Measurements from ENCODE around the gene SMG1. TPM values are rescaled to one million over a fixed set of nuclear protein-coding genes. Genes with fewer than 3 reads are reported as not detected.

SMG1 gene
- total RNA-seq: 17.9 and 20.7 TPM in 2 replicates

DNA sequence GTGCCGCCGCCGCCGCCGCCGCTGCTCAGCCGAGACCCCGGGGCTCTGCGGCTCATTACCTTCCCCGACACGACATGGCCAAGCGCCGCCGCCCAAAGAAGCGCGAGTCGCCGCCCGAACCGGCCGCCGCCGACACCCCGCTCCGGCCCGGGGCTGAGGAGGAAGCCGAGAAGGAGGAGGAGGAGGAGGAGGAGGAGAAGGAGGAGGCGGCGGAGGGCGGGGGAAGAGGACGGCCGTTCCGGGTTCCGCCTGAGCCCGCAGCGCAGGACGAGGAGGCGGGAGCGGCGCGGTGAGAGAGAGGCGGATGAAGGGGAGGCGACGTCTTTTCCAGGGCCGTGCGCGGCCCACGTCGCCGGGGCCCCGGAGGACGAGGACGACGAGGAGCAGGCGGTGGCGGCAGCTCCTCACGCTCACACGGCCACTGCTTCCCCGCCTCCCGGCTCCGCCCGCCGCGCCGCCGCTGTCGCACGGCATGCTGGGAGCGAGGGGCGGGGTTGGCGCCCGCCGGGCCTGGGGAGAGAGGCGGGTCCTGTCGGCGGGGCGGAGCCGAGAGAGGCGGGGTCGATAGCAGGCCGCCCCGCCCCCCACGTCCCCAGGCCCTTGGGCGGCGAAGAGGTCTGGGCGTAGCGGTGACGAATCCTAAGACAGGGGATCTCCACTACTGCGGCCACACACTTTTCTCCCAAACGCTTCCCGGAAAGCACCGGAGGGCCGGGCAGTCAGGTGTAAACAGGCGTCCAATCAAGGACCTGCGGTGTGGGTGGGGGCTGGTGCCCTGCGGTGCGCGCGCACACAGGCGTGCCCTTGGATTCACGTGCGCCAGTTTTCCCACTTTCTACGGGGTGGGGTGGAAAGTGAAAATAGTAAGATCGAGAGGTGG, at the start of gene SMG1:
Gene SMG1 (minus strand): TSS at position 423 of the 880 bp plus-strand sequence. CDS start 367 bp downstream, at position 56.

DNA sequence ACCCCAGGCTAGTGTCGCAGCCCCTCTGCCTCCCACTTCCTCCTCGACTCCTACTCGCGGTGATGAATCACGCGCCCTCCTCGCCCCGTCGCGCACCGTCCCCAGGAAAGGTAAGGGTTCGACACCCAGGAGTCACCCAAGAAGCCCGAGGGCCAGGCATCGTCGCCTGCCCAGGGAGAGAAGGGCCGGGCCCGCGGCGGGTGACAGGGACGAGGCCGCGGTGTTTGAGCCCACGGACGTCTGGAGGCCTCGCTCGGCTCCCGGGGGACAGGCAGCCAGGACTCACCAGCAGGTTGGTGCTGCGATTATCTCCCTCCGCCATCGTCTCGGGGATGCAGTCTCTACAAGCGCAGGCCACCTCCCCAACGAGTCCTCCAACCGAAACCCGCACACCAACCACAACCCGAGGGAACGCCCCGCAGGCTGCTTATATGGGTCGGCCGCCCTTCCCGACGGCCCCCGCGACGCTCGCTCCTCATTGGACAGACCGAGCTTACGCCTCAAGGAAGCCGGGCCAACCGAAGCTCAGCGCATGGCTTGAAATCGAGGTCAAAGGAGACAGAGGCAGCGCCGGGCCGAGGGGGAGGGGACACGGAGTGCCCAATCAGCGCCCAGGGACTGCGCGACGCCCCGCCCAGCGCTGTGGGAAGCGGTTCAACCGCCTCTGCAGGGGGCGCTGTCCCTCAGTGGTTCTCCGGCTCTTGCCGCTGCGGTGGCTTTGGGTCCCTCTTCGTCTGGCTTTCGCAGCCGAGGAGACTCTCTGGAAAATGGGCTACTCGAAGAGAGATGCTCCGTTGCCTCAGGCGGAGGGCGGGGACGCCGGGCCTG, 124.8 kb downstream of the SMG1 start, which contains the start of gene ARL6IP1:
Gene ARL6IP1 (minus strand): TSS at position 405 of the 828 bp plus-strand sequence. CDS start 83 bp downstream, at position 322.

DNA sequence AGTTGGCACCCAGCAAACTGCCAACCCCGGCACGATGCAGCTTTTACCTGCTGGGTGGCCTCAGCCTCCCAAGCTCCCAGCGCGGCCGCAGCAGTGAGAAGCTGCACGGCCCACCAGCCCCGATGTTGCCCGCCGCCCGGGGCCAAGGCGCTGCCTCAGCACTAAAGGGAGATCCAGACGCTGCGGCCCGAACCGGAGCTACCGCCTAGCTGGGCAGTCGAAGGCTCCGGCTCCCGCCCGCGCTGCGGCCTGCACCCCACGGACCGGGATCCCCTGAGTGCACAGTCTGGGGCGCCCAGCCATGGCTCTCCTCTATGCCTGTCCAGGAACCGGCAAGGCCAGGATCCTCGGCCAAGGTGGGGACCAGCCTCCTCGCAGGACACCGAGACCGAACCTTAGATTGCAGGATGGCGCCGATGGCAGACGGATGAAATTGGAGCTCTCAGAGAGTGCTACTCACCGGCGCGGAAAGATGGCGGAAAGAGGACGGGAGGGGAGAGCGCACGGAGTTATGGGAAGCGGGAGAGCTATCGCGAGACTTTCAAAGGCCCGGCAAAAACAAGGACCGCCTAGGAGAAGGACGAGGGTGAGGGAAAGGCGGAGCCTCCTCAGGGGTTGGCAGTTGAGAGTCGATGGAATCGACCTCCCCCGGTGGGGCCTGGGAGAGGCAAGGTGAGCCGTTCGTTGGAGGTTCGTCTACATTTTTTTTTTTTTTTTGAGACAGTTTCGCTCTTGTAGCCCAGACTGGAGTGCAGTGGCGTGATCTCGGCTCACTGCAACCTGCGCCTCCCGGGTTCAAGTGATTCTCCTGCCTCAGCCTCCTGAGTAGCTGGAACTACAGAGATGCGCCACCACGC, 136.1 kb downstream of the SMG1 start, which contains the start of gene RPS15A:
Gene RPS15A (minus strand): TSS at position 485 of the 857 bp plus-strand sequence. CDS start 1,221 bp downstream, outside the sequence.

Other genes with a start within 250 kb of the SMG1 start
- 2,324 and 2,466 TPM in 2 replicates for gene RPS15A, start 136.1 kb downstream of the SMG1 start, total RNA-seq
- 253 and 343 TPM in 2 replicates for gene ARL6IP1, start 124.9 kb downstream of the SMG1 start, total RNA-seq
- gene TMC7, start 57.5 kb upstream of the SMG1 start, total RNA-seq: under 0.01 TPM in 2 replicates
- 6.2 and 22.2 TPM in 2 replicates for gene COQ7, start 141.2 kb upstream of the SMG1 start, total RNA-seq
- gene ITPRIPL2, start 187.6 kb upstream of the SMG1 start, total RNA-seq: 19.0 and 29.6 TPM in 2 replicates
- gene SYT17, start 241.8 kb upstream of the SMG1 start, total RNA-seq: not detected in 2 replicates

Data from myometrial cell (primary cell).